HepG2 (cell line): ENCODE measurements around the gene ZNF562. TPM values are rescaled to one million over a fixed set of nuclear protein-coding genes. Genes with fewer than 3 reads are reported as not detected.
"Not testable (repeated sequence)": the region's sequence is repeated elsewhere in the genome, so short reads cannot be mapped to it uniquely, and the experiment has no call there.

Experiments
- ATAC-seq: fragments of 200-7000 bp; cut with Tn5 transposase; 3 replicates; pipeline ENCODE4 v1.9.1; 2020; ENCODE audit warnings: mild to moderate bottlenecking, moderate library complexity
- BruUV-seq: library from RNA; stranded (reverse); fragments of 400-500 nt; replicated peaks from 2 replicates; lab custom pipeline; 2021; lab: Mats Ljungman, UMichigan
- CTCF ChIA-PET: fragments of 300-600 bp; formaldehyde crosslinking; extraction: SDS; loops from one replicate; lab custom pipeline; 2021; ENCODE audit warnings: low total read pairs, inconsistent platforms, low intra/inter-chr PET ratio; lab: Yijun Ruan, JAX
- POLR2A ChIA-PET: fragments of 350-600 bp; sonication (Branson Sonifier 250); formaldehyde crosslinking; loops from one replicate; lab custom pipeline; 2020; ENCODE audit warnings: antibody characterized with exemption, inconsistent platforms; lab: Yijun Ruan, JAX
- DNase-seq: peaks from one replicate; pipeline ENCODE4 v3.0.0-alpha.2; 2015; ENCODE audit warnings: low spot score
- FAIRE-seq: peaks from 3 replicates; lab custom pipeline; 2011; peaks lifted over from hg19 to GRCh38; lab: Jason Lieb, UNC
- H2AFZ ChIP-seq: one replicate; pipeline ENCODE4 v1.6.1; 2011; ENCODE audit warnings: low read length, inconsistent platforms
- H3K27ac ChIP-seq: fragments of 300-600 bp; 3 replicates; pipeline ENCODE4 v1.8.0; 2011; ENCODE audit warnings: mixed run types, mild to moderate bottlenecking, mixed read lengths, low read length, inconsistent platforms; ENCODE audit not compliant: insufficient read depth; ENCODE audit errors: extremely low read length
- H3K27me3 ChIP-seq, 2 experiments: fragments of 200-600 bp in 1 of 2; 2 replicates in 1 of 2; 3 replicates in 1 of 2; pipeline versions ENCODE4 v1.6.0 to v1.8.0; 2011; ENCODE audit warnings: low read length in 2 of 2, mild to moderate bottlenecking in 2 of 2, moderate library complexity in 2 of 2, inconsistent platforms in 1 of 2; ENCODE audit not compliant: insufficient read depth in 2 of 2, control insufficient read depth in 1 of 2
- H3K36me3 ChIP-seq, 2 experiments: fragments of 200-600 bp in 1 of 2; replicated peaks in 1 of 2; 2 replicates in 1 of 2; 3 replicates in 1 of 2; pipeline versions ENCODE4 v1.5.1 to v1.8.0; 2011; ENCODE audit warnings: low read length in 2 of 2, inconsistent platforms in 1 of 2; ENCODE audit not compliant: insufficient read depth in 2 of 2, control insufficient read depth in 1 of 2
- H3K4me1 ChIP-seq: 2 replicates; pipeline ENCODE4 v1.5.1; 2012; ENCODE audit warnings: low read length, inconsistent platforms; ENCODE audit not compliant: insufficient read depth
- H3K4me2 ChIP-seq: 2 replicates; pipeline ENCODE4 v1.6.0; 2011; ENCODE audit warnings: low read depth, low read length, inconsistent platforms
- H3K4me3 ChIP-seq, 3 experiments: fragments of 200-600 bp in 1 of 3; sonication (generic), shearing (Covaris generic) in 1 of 3; replicated peaks in 1 of 3; 2 replicates each; pipeline ENCODE4 v1.5.1; 2011 to 2016; ENCODE audit warnings: low read length in 3 of 3, inconsistent platforms in 2 of 3, low read depth in 2 of 3, mild to moderate bottlenecking in 2 of 3, control low read depth in 1 of 3, mixed read lengths in 1 of 3; ENCODE audit not compliant: insufficient read depth in 1 of 3
- H3K79me2 ChIP-seq: one replicate; pipeline ENCODE4 v1.6.1; 2011; ENCODE audit warnings: low read length, inconsistent platforms; ENCODE audit not compliant: insufficient read depth
- H3K9ac ChIP-seq: 2 replicates; pipeline ENCODE4 v1.6.0; 2011; ENCODE audit warnings: mild to moderate bottlenecking, low read depth, low read length, inconsistent platforms; ENCODE audit not compliant: insufficient read depth
- H3K9me3 ChIP-seq: 2 replicates; pipeline ENCODE4 v1.5.1; 2012; ENCODE audit warnings: mild to moderate bottlenecking, low read length
- H4K20me1 ChIP-seq: 2 replicates; pipeline ENCODE4 v1.6.0; 2011; ENCODE audit warnings: inconsistent platforms, mild to moderate bottlenecking, low read length, moderate library complexity; ENCODE audit not compliant: insufficient read depth
- KDM1A ChIP-seq: IDR thresholded peaks from 2 replicates; pipeline ENCODE4 v1.6.1; 2016; ENCODE audit warnings: missing compliant biosample characterization
- PRPF4 ChIP-seq: fragments of 200-400 bp; formaldehyde crosslinking; IDR thresholded peaks from 2 replicates; pipeline ENCODE4 v1.6.1; 2016; ENCODE audit warnings: low read length, low read depth; ENCODE audit not compliant: poor library complexity, severe bottlenecking
- REL ChIP-seq: sonication (generic); formaldehyde crosslinking; conservative IDR thresholded peaks from 2 replicates; pipeline ENCODE4 v1.8.0; 2022; ENCODE audit warnings: mild to moderate bottlenecking, missing genetic modification reagents, moderate library complexity
- SOX5 ChIP-seq: IDR thresholded peaks from 2 replicates; pipeline ENCODE4 v1.6.1; 2016; ENCODE audit warnings: borderline replicate concordance
- SP2 ChIP-seq: sonication (generic); formaldehyde crosslinking; IDR thresholded peaks from 2 replicates; pipeline ENCODE4 v1.5.1; 2020; ENCODE audit warnings: mild to moderate bottlenecking, missing genetic modification reagents
- TBX2 ChIP-seq: sonication (generic); formaldehyde crosslinking; IDR thresholded peaks from 2 replicates; pipeline ENCODE4 v1.5.0; 2020; ENCODE audit warnings: missing genetic modification reagents, mild to moderate bottlenecking, borderline replicate concordance
- TCF12 ChIP-seq, 2 experiments: fragments of 450-650 bp in 1 of 2; sonication (generic) in 1 of 2; formaldehyde crosslinking in 1 of 2; IDR thresholded peaks; 2 replicates each; pipeline versions ENCODE4 v1.6.1 to v1.8.0; 2017 to 2022; ENCODE audit warnings: antibody characterized with exemption in 1 of 2, mild to moderate bottlenecking in 1 of 2, missing genetic modification reagents in 1 of 2, moderate library complexity in 1 of 2
- ZNF543 ChIP-seq: sonication (generic); formaldehyde crosslinking; IDR thresholded peaks from 2 replicates; pipeline ENCODE4 v1.4.0; 2020; ENCODE audit warnings: mild to moderate bottlenecking, missing genetic modification reagents
- WGBS: methylation state at CpG from one replicate; pipeline ENCODE4 v1.1.6; 2017; ENCODE audit warnings: low lambda C conversion rate; 5-methylcytosine and 5-hydroxymethylcytosine counted together
- in situ Hi-C: cut with HindIII; loops from 2 replicates; pipeline ENCODE4 v1.10.0; 2017; ENCODE audit warnings: low pct_unique_long_range_greater_than_20kb; ENCODE audit not compliant: extremely low pct_ligation_motif_present
- intact Hi-C: fragments of 100-400 bp; cut with micrococcal nuclease; formaldehyde crosslinking; loops from one replicate; pipeline ENCODE4 v1.10.0; 2022; ENCODE audit not compliant: unreplicated experiment
- polyA plus RNA-seq, 8 experiments: library from polyadenylated mRNA; depleted of rRNA in 3 of 8; stranded (reverse) in 7 of 8; unstranded in 1 of 8; fragments of >200 nt; fragmentation: Illumina TruSeq in 4 of 8; extraction: Trizol in 4 of 8; gene quantifications; 2 replicates each; pipeline versions ENCODE4 v1.2.1 to v1.2.3, GENCODE V29; 2011 to 2016; ENCODE audit warnings: low read depth in 4 of 8, missing spikeins in 1 of 8, mixed read lengths in 1 of 8; ENCODE audit not compliant: insufficient read depth in 1 of 8
- total RNA-seq, 5 experiments: library from RNA; depleted of rRNA; stranded (reverse); fragments of >200 nt; fragmentation: Illumina TruSeq; extraction: Trizol; gene quantifications; 2 replicates each; pipeline ENCODE4 v1.2.3, GENCODE V29; 2016; ENCODE audit warnings: low read depth in 1 of 5
- TF ChIP-seq, protein P1 (sequence below): sonication (generic); formaldehyde crosslinking; IDR thresholded peaks from 2 replicates; pipeline ENCODE4 v1.4.0; 2020; ENCODE audit warnings: missing genetic modification reagents, borderline replicate concordance
- TF ChIP-seq, protein P2 (sequence below): IDR thresholded peaks from 2 replicates; pipeline ENCODE4 v1.6.1; 2018; ENCODE audit warnings: missing genetic modification reagents, mild to moderate bottlenecking, missing compliant biosample characterization
- TF ChIP-seq, protein P3 (sequence below): sonication (generic); formaldehyde crosslinking; IDR thresholded peaks from 2 replicates; pipeline ENCODE4 v1.4.0; 2020; ENCODE audit warnings: missing genetic modification reagents, mild to moderate bottlenecking, borderline replicate concordance

Gene ZNF562
- total and polyA plus RNA-seq, 2 of the 13 experiments (the other 11 are each of a cell fraction or from before 2014, with no cell fraction given) = 13.1 to 32.7 TPM

DNA sequence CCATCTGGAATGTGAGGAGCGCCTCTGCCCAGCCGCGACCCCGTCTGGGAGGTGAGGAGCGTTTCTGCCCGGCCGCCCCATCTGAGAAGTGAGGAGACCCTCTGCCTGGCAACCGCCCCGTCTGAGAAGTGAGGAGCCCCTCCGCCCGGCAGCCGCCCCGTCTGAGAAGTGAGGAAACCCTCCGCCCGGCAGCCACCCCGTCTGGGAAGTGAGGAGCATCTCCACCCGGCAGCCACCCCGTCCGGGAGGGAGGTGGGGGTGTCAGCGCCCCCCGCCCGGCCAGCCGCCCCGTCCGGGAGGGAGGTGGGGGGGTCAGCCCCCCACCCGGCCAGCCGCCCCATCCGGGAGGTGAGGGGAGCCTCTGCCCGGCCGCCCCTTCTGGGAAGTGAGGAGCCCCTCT, 5.1 kb upstream of the ZNF562 start:
- H4K20me1 ChIP-seq, BruUV-seq, H3K36me3 ChIP-seq, H3K27me3 ChIP-seq, FAIRE-seq, intact Hi-C loops, POLR2A ChIA-PET, DNase-seq, H3K4me2 ChIP-seq, H3K4me3 ChIP-seq, ATAC-seq, H2AFZ ChIP-seq, CTCF ChIA-PET, H3K79me2 ChIP-seq, H3K27ac ChIP-seq, in situ Hi-C loops, H3K9me3 ChIP-seq, H3K9ac ChIP-seq: not testable (repeated sequence)
- WGBS = 64% methylated on average over 5 of the region's 30 CpGs
- H3K4me1 ChIP-seq = peaks cover 28% of the 10 kb centered on the region

DNA sequence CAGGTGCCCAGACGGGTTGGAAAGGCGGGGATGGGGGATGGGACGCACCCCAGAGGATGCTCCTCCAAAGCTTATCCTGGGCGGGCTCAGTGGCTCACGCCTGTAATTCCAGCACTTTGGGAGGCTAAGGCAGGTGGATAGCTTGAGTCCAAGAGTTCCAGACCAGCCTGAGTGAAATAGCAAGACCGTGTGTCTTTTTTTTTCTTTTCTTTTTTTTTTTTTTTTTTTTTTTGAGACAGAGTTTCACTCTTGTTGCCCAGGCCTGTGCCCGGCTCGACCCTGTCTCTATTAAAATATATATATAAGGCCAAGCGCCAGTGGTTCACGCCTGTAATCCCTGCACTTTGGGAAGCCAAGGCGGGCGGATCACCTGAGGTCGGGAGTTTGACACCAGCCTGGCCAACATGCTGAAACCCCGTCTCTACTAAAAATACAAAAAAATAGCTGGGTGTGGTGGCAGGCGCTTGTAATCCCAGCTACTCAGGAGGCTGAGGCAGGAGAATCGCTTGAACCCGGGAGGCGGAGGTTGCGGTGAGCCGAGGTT, 530 bp upstream of the ZNF562 start:
- peak overlapping the region; percentile 73 to 95 (median 89) for H3K4me3 ChIP-seq
- POLR2A ChIA-PET = interaction anchor here (0.7 to 1.7 kb wide), 2 partner anchors 93 to 109 kb away, joined by 3 to 9 read pairs; partner anchors contain the start of gene ZNF846
- FAIRE-seq; H3K9me3 ChIP-seq; H3K36me3 ChIP-seq; H2AFZ ChIP-seq; DNase-seq; ATAC-seq; CTCF ChIA-PET; H4K20me1 ChIP-seq; H3K27me3 ChIP-seq; in situ Hi-C loops; TF ChIP-seq TCF12 (IDR thresholded peaks at IDR 0.05): not testable (repeated sequence)
- 66% methylated on average over 18 of the region's 20 CpGs for WGBS
- TF ChIP-seq, protein P1, sequence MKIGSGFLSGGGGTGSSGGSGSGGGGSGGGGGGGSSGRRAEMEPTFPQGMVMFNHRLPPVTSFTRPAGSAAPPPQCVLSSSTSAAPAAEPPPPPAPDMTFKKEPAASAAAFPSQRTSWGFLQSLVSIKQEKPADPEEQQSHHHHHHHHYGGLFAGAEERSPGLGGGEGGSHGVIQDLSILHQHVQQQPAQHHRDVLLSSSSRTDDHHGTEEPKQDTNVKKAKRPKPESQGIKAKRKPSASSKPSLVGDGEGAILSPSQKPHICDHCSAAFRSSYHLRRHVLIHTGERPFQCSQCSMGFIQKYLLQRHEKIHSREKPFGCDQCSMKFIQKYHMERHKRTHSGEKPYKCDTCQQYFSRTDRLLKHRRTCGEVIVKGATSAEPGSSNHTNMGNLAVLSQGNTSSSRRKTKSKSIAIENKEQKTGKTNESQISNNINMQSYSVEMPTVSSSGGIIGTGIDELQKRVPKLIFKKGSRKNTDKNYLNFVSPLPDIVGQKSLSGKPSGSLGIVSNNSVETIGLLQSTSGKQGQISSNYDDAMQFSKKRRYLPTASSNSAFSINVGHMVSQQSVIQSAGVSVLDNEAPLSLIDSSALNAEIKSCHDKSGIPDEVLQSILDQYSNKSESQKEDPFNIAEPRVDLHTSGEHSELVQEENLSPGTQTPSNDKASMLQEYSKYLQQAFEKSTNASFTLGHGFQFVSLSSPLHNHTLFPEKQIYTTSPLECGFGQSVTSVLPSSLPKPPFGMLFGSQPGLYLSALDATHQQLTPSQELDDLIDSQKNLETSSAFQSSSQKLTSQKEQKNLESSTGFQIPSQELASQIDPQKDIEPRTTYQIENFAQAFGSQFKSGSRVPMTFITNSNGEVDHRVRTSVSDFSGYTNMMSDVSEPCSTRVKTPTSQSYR (CRISPR knock-in tag) = peak; percentile 79; the same call in 1 of the 2 replicates
- 0 out of 2 replicates have a peak, but pooled peaks have one; percentile 26 for TF ChIP-seq KDM1A
- TF ChIP-seq SOX5 (CRISPR knock-in tag) = 0 out of 2 replicates have a peak, but pooled peaks have one; percentile 3
- 0 out of 2 replicates have a peak, but pooled peaks have one; percentile 12 for TF ChIP-seq SP2 (CRISPR knock-in tag)
- TF ChIP-seq REL (CRISPR knock-in tag) = 0 out of 2 replicates have a peak, but pooled peaks have one; percentile 23
- TF ChIP-seq TCF12 (CRISPR knock-in tag; IDR thresholded peaks at IDR 0.05) = 0 out of 2 replicates have a peak, but pooled peaks have one; percentile 5
- TF ChIP-seq, protein P2, sequence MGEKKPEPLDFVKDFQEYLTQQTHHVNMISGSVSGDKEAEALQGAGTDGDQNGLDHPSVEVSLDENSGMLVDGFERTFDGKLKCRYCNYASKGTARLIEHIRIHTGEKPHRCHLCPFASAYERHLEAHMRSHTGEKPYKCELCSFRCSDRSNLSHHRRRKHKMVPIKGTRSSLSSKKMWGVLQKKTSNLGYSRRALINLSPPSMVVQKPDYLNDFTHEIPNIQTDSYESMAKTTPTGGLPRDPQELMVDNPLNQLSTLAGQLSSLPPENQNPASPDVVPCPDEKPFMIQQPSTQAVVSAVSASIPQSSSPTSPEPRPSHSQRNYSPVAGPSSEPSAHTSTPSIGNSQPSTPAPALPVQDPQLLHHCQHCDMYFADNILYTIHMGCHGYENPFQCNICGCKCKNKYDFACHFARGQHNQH (CRISPR knock-in tag) = 0 out of 2 replicates have a peak, but pooled peaks have one; percentile 7
- peak; percentile 14; the same call in 1 of the 2 replicates for TF ChIP-seq TBX2
- TF ChIP-seq, protein P3, sequence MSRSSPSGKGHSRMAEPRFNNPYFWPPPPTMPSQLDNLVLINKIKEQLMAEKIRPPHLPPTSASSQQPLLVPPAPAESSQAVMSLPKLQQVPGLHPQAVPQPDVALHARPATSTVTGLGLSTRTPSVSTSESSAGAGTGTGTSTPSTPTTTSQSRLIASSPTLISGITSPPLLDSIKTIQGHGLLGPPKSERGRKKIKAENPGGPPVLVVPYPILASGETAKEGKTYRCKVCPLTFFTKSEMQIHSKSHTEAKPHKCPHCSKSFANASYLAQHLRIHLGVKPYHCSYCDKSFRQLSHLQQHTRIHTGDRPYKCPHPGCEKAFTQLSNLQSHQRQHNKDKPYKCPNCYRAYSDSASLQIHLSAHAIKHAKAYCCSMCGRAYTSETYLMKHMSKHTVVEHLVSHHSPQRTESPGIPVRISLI (CRISPR knock-in tag) = peak; percentile 56; the same call in 1 of the 2 replicates
- 0 out of 2 replicates have a peak, but pooled peaks have one; percentile 57 for TF ChIP-seq ZNF543 (CRISPR knock-in tag)
- peak; percentile 44 for TF ChIP-seq PRPF4
- H3K9ac ChIP-seq = peak overlapping the region; percentile 96
- peaks cover 45% of the 10 kb centered on the region for H3K79me2 ChIP-seq
- peaks cover 64% of the 10 kb centered on the region for H3K4me1 ChIP-seq
- intact Hi-C loops = loop anchor here (2.0 kb wide), 1 partner anchor 109 kb away; no protein-coding TSS in a partner anchor
- H3K4me2 ChIP-seq = peak overlapping the region; percentile 74
- BruUV-seq = TSS peak; percentile 91
- peak overlapping the region; percentile 95 for H3K27ac ChIP-seq
